Middle frontal gyrus (tissue), 1 donor: Measurements from ENCODE around the gene FZD7.

Experiments
- DNase-seq: peaks from one replicate; pipeline ENCODE4 v3.0.0-alpha.2; 2015; ENCODE audit warnings: low spot score; ENCODE audit errors: extremely low spot score

The FZD7 gene

GRCh38 chr2:202009581-202009980, 24.1 kb upstream of the FZD7 start:
- no peak for DNase-seq

DNA sequence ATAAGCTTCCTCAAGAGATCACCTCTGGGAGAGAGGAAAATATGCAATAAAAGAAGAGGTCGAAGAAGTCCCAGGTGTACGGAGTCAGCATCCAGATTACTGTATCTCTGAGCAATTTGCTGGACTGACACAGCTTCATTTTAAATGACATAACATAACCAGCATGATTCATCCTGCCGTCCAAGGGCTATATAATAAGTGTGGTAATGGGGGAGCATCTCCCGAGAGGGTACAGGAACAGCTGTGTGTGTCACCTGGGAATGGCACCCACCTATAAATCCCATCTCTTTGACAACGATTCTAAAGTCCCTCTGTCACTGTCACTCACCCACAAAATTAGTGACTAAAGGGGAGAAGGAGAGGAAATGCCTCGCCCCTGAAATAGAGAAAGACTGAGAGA, 19.3 kb upstream of the FZD7 start:
- no peak for DNase-seq

DNA sequence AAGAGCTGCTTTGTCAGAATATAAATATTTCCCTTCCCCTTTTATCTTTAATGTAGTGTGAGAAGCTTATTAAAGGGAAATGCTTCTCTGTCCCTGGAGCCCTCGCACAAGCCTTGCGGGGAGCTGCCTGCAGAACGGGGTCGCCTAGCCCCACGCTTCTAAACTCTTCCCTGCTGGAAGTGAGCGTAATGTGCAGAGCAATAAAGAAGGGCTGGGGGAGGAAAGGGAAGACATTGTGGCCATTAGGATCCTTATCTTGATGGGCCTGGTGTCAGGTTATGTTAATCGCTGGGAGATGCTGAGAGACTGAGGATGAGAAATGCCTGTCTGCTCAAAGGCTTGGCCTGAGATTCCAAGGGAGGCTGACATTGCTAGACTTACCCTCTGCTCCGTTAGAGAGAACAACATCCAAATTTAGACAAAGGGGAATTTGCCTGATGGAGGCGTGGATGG, 18.9 kb upstream of the FZD7 start:
- no peak for DNase-seq

DNA sequence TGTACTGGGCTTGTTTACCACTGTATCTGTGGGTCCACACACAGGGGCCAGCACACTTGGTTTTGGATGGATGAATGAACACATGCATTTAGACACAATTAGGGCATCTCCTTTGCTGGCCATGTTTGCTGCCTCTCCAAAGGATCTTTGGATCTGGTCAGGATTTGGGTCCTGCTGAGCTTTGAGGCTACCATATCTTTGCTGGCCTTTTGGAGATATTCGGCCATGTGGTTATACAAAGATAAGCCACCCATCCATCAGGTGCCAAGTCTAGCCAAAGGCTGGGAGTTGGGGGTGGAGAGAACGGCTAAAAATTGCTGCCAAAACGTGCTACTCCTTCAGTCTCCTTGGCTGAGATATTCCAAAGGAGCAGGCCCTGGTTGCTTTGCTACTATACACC, 18.2 kb upstream of the FZD7 start:
- DNase-seq = no peak

GRCh38 chr2:202016579-202017227, 17.0 kb upstream of the FZD7 start:
- no peak for DNase-seq

- DNase-seq = no peak
Measured at GRCh38 chr2:202017940-202018339, 15.7 kb upstream of the FZD7 start.

- no peak for DNase-seq
Measured at GRCh38 chr2:202018950-202019349, 14.7 kb upstream of the FZD7 start.

GRCh38 chr2:202019689-202020450, 13.8 kb upstream of the FZD7 start:
- no peak for DNase-seq

GRCh38 chr2:202022755-202023154, 10.9 kb upstream of the FZD7 start:
- DNase-seq = no peak

DNA sequence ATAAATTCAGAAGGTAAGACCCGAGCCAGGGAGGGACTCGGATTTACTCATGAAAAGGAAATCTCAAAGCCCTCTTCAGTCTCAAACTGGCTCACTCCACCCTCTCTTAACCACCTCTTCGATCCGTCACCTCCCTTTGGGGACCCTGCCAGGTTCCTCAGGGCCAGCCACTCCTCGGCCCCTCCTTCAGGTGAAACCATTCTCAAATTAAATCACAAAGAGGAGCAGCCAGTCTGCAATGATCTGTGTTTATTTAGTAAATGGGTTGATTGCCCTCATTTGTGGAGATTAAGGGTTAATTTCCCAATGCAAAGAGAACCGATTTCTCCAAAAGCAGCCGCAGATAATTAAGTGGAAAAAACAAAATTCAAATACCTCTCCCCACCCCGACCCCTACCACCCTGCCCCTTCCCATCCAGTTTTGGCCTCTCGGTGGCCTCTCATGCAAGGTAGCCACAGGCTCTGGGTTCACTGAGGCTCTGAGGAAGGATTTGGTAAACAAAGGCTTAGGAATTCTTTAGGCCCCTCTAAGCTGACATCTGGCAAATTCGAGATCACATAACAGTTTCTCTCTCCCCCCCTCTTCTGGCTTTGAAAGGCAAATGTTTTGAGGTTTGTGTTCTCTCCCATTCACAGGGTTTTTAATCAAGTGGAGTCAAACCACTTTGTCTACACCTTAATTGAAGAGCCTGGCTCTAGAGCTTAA, 10.3 kb upstream of the FZD7 start:
- DNase-seq = no peak

DNA sequence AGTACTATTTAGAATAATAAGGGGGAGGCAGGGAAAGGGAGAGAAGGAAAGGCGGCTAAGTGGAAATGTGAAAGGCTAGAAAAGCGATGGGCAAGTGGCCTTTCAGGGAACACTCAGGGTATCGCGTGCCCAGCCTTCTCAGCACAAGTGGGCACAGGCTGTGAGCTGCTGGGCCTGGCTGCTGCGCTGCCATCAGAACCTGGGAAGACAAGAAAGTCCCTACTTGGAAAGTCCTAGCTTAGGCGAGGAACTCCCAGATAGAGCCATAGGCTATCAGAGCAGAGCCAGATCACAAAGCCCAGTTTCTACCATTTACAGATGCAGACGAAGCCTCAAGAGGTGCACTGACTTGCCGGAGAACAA, 9.8 kb upstream of the FZD7 start:
- DNase-seq = no peak

DNA sequence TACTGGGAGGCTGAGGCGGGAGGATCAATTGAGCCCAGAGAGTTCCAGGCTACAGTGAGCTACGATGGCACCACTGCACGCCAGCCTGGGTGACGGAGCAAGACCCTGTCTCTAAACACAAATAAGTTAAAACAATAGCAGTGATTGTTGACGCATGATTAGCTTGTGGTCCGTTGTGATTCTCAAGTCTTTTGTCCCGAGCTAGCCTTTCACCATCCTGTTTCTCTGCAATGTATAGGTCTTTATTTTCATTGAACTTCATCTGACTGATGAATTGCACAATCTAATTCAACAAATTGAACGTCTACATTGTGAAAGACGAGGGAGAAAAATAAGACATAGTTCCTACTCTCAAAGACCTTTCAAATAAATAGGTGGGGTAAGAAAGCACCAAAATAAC, 8.8 kb upstream of the FZD7 start:
- no peak for DNase-seq

DNA sequence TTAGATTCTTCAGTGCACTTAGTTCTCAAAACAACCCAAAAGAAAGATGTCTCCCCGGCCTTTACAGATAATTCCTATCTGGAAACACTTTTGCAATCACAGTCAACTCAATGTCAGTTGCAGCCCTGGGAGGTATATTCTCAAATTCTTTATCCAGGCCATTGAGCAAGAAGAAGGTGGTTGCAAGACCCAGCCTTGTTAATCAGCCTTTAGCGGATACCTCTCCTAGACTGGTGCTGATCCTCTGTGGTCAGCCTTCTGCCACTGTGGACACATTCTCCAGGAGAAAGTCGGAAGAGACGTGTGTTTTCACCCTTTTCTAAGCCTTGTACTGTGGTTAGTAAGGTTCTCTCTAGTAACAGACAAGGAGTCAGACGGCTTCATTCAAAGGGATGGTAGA, 7.8 kb upstream of the FZD7 start:
- no peak for DNase-seq

DNA sequence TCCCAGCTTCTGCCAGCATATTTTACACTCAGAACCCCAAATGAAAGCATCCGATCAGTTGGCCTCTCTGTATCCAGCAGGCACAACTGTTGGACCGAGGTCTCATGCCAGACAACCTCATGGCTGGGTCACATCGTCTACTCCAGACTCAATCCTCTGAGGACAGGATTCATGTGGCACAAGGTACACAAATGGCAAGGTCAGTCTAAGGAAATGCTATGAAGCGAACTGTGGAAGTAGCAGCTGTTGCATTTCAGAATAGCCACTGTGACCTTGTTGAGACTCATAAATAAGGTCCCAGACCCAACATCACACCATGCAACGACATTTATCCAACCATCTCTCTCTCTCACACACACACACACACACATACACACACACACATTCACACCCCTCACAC, 7.1 kb upstream of the FZD7 start:
- DNase-seq = no peak

- DNase-seq = no peak
Measured at GRCh38 chr2:202030691-202031090, 3.0 kb upstream of the FZD7 start.

DNA sequence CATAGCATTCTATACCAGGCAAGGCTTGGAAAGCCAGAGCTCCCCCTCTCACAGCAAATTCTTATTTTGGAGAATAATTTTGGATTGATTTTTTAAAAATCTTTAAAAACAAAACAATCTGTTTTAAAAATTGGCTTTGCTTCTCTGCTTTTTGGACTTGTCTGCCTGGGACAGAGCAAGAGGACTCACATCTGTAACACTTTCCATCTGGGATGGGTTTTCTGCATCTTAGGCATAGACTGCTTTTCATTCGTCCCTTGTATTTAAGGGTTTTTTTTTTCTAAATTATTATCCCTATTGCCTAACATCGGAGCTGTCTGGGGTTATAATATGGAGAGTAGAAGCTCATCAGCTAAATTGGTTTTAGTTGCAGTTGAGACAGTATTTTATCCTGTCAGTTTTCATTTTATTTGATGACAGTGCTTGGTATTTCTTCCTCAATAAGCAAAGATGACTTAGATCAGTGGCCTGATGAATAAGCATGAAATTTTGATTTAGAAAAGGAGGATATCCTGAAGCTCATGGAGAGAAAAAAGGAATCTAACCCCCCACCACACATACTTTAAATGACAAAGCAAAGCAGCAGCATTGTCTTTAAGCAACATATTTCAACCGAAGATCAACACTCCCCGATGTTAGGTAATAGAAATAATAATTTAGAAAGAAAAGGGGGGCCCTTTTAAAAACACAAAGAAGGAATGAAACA, 2.3 kb upstream of the FZD7 start:
- DNase-seq = no peak

DNA sequence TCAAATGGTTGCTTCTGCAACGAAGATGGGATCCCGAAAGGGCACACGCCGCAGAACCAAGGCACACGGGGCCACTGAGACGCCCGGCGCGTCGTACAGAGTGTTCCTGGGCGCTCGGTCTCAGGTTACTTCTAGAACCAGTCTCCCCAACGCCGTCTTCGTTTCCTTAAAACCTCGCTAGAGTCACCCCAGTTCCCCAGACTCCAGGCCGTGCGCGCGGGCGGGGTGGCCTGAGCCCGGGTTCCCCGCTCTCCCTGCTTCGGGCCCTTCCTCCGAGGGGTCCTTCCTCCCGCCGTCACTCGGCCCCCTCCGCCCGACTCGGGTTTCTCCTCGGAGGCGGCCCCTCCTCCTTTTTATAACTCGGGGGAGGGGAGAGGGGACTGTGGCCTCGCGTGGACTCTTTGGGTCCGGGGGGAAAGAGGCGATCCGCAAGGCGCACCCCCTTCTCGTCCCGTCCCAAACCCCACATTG, 774 bp upstream of the FZD7 start:
- no peak for DNase-seq

DNA sequence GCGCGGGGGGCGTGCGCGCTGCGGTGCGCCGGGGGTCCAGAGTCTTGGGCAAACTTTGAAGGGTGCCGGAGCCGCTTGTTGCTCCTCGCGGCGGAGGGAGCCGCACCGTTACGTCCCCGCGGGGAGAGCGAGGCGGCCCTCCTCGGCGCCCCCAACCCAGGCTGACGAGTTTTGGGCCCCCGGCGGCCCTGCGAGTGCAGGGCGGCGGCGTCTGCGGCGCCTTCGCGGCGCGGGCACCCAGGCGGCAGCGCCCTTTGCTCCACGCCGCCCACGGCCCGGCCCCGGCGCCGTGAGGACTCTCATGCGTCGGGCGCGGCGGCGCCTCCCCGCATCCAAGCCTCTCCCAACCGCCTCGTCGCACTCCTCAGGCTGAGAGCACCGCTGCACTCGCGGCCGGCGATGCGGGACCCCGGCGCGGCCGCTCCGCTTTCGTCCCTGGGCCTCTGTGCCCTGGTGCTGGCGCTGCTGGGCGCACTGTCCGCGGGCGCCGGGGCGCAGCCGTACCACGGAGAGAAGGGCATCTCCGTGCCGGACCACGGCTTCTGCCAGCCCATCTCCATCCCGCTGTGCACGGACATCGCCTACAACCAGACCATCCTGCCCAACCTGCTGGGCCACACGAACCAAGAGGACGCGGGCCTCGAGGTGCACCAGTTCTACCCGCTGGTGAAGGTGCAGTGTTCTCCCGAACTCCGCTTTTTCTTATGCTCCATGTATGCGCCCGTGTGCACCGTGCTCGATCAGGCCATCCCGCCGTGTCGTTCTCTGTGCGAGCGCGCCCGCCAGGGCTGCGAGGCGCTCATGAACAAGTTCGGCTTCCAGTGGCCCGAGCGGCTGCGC, 814 bp downstream of the FZD7 start:
- DNase-seq = no peak

DNA sequence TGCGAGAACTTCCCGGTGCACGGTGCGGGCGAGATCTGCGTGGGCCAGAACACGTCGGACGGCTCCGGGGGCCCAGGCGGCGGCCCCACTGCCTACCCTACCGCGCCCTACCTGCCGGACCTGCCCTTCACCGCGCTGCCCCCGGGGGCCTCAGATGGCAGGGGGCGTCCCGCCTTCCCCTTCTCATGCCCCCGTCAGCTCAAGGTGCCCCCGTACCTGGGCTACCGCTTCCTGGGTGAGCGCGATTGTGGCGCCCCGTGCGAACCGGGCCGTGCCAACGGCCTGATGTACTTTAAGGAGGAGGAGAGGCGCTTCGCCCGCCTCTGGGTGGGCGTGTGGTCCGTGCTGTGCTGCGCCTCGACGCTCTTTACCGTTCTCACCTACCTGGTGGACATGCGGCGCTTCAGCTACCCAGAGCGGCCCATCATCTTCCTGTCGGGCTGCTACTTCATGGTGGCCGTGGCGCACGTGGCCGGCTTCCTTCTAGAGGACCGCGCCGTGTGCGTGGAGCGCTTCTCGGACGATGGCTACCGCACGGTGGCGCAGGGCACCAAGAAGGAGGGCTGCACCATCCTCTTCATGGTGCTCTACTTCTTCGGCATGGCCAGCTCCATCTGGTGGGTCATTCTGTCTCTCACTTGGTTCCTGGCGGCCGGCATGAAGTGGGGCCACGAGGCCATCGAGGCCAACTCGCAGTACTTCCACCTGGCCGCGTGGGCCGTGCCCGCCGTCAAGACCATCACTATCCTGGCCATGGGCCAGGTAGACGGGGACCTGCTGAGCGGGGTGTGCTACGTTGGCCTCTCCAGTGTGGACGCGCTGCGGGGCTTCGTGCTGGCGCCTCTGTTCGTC, 1.7 kb downstream of the FZD7 start:
- no peak for DNase-seq

- DNase-seq = no peak
Measured at GRCh38 chr2:202035941-202036372, 2.3 kb downstream of the FZD7 start.
